CD14-positive monocyte (primary cell): ENCODE measurements around the gene TMEM151B. TPM values are rescaled to one million over a fixed set of nuclear protein-coding genes. Genes with fewer than 3 reads are reported as not detected.
A peak's percentile ranks its signal among the peaks of the same experiment; 100 is the strongest.

ENCODE experiments used
- DNase-seq, 3 donors: peaks; one replicate each; pipeline ENCODE4 v3.0.0-alpha.2; 2011 to 2022
- H2AFZ ChIP-seq: 2 replicates; pipeline ENCODE4 v1.6.0; 2012; ENCODE audit warnings: mild to moderate bottlenecking, low read depth, low read length, inconsistent platforms; ENCODE audit not compliant: insufficient read depth, poor library complexity, severe bottlenecking
- H3K27ac ChIP-seq, 2 donors: 1 replicate in 1 of 2; 2 replicates in 1 of 2; pipeline ENCODE4 v1.5.1; 2012 to 2013; ENCODE audit warnings: low read length in 2 of 2, control low read depth in 1 of 2, inconsistent platforms in 1 of 2, low read depth in 1 of 2, mild to moderate bottlenecking in 1 of 2
- H3K27me3 ChIP-seq, 2 donors: one replicate each; pipeline versions ENCODE4 v1.6.0 to v1.6.1; 2011 to 2013; ENCODE audit warnings: low read length in 2 of 2; ENCODE audit not compliant: control insufficient read depth in 2 of 2, insufficient read depth in 2 of 2
- H3K36me3 ChIP-seq, 2 donors: replicated peaks in 1 of 2; 1 replicate in 1 of 2; 2 replicates in 1 of 2; pipeline versions ENCODE4 v1.5.1 to v1.6.1; 2012 to 2013; ENCODE audit warnings: low read length in 2 of 2, control low read depth in 1 of 2, inconsistent platforms in 1 of 2, mild to moderate bottlenecking in 1 of 2; ENCODE audit not compliant: insufficient read depth in 2 of 2, control insufficient read depth in 1 of 2
- H3K4me1 ChIP-seq, 2 donors: 1 replicate in 1 of 2; 2 replicates in 1 of 2; pipeline versions ENCODE4 v1.5.1 to v1.6.1; 2012 to 2013; ENCODE audit warnings: low read length in 2 of 2, control low read depth in 1 of 2, inconsistent platforms in 1 of 2, mild to moderate bottlenecking in 1 of 2, moderate library complexity in 1 of 2; ENCODE audit not compliant: insufficient read depth in 2 of 2, control insufficient read depth in 1 of 2
- H3K4me2 ChIP-seq: replicated peaks from 2 replicates; pipeline ENCODE3; 2012; ENCODE audit warnings: low read length, moderate library complexity, mild to moderate bottlenecking; ENCODE audit not compliant: poor library complexity, severe bottlenecking; ENCODE audit errors: extremely low read depth
- H3K4me3 ChIP-seq, 3 experiments: fragments of 200-600 bp in 1 of 3; sonication (generic) in 1 of 3; replicated peaks in 1 of 3; 1 replicate in 2 of 3; 2 replicates in 1 of 3; pipeline ENCODE4 v1.5.1; 2011 to 2013; ENCODE audit warnings: low read length in 3 of 3, mild to moderate bottlenecking in 3 of 3, control low read depth in 2 of 3, low read depth in 2 of 3, inconsistent platforms in 1 of 3, moderate library complexity in 1 of 3
- H3K79me2 ChIP-seq: 2 replicates; pipeline ENCODE4 v1.6.0; 2012; ENCODE audit warnings: mild to moderate bottlenecking, control low read depth, inconsistent platforms, low read length, moderate library complexity; ENCODE audit not compliant: insufficient read depth
- H3K9ac ChIP-seq: 2 replicates; pipeline ENCODE4 v1.6.0; 2017; ENCODE audit warnings: low read length, mild to moderate bottlenecking; ENCODE audit not compliant: insufficient read depth, poor library complexity, severe bottlenecking
- H3K9me3 ChIP-seq, 2 donors: replicated peaks in 1 of 2; 1 replicate in 1 of 2; 2 replicates in 1 of 2; pipeline versions ENCODE4 v1.5.1 to v1.6.1; 2012 to 2013; ENCODE audit warnings: low read length in 2 of 2, control low read depth in 1 of 2; ENCODE audit not compliant: control insufficient read depth in 1 of 2, insufficient read depth in 1 of 2
- H4K20me1 ChIP-seq: 2 replicates; pipeline ENCODE4 v1.6.0; 2012; ENCODE audit warnings: mild to moderate bottlenecking, low read length, control low read depth, moderate library complexity; ENCODE audit not compliant: insufficient read depth
- H3K27ac Mint-ChIP-seq, 7 donors: one replicate each; pipeline ENCODE4 v1.8.0; 2020; ENCODE audit warnings: mild to moderate bottlenecking in 7 of 7, mixed read lengths in 7 of 7, moderate library complexity in 6 of 7, inconsistent platforms in 2 of 7
- H3K27me3 Mint-ChIP-seq, 3 donors: one replicate each; pipeline ENCODE4 v1.8.0; 2021 to 2022; ENCODE audit warnings: low read depth in 3 of 3, mild to moderate bottlenecking in 3 of 3, mixed read lengths in 3 of 3, moderate library complexity in 3 of 3, inconsistent platforms in 1 of 3
- H3K36me3 Mint-ChIP-seq, 2 donors: one replicate each; pipeline ENCODE4 v1.8.0; 2020; ENCODE audit warnings: mixed read lengths in 2 of 2, inconsistent platforms in 1 of 2, mild to moderate bottlenecking in 1 of 2
- H3K4me1 Mint-ChIP-seq: one replicate; pipeline ENCODE4 v1.8.0; 2020; ENCODE audit warnings: mild to moderate bottlenecking, mixed read lengths
- H3K4me3 Mint-ChIP-seq, 2 donors: one replicate each; pipeline ENCODE4 v1.8.0; 2020; ENCODE audit warnings: mild to moderate bottlenecking in 2 of 2, mixed read lengths in 2 of 2, moderate library complexity in 1 of 2
- H3K9me3 Mint-ChIP-seq, 7 donors: one replicate each; pipeline ENCODE4 v1.8.0; 2020 to 2022; ENCODE audit warnings: mixed read lengths in 7 of 7, mild to moderate bottlenecking in 6 of 7, moderate library complexity in 6 of 7, inconsistent platforms in 2 of 7
- CTCF ChIP-seq: fragments of 200-600 bp; IDR thresholded peaks from one replicate; pipeline ENCODE4 v1.8.0; 2022; ENCODE audit warnings: antibody characterized with exemption, mild to moderate bottlenecking
- WGBS: methylation state at CpG from one replicate; pipeline ENCODE4 v1.1.5; 2013; ENCODE audit warnings: missing lambda C conversion rate; ENCODE audit not compliant: insufficient coverage; 5-methylcytosine and 5-hydroxymethylcytosine counted together
- intact Hi-C, 2 donors: fragments of 100-400 bp; cut with micrococcal nuclease; formaldehyde crosslinking; loops; one replicate each; pipeline versions ENCODE4 v1.15.0 to v1.15.1; 2023
- polyA plus RNA-seq, 3 donors: library from polyadenylated mRNA; depleted of rRNA in 1 of 3; unstranded in 2 of 3; stranded (reverse) in 1 of 3; fragments of 300-500 nt in 2 of 3; fragments of >200 nt in 1 of 3; fragmentation: Illumina TruSeq in 2 of 3; gene quantifications; 1 replicate in 2 of 3; 2 replicates in 1 of 3; pipeline ENCODE4 v1.2.3, GENCODE V29; 2012 to 2021

Gene TMEM151B
- polyA plus RNA-seq, 3 donors, result not detected

GRCh38 chr6:44257753-44258324 is 12.4 kb upstream of the TMEM151B start:
- H3K27me3 Mint-ChIP-seq, result peaks cover 0 to 6% (median 2%) of the 10 kb centered on the region in 3 donors
- peaks cover 64% of the 10 kb centered on the region for H3K4me1 Mint-ChIP-seq

GRCh38 chr6:44258325-44258863 is 11.9 kb upstream of the TMEM151B start:
- peaks cover 0 to 6% (median 2%) of the 10 kb centered on the region in 3 donors for H3K27me3 Mint-ChIP-seq

More at GRCh38 chr6:44257753-44258324, 12.4 kb upstream of the TMEM151B start:
- H3K4me1 ChIP-seq, result peaks cover 35 to 59% of the 10 kb centered on the region in 2 donors
- peak overlapping the region; percentile 66 to 69 for H3K27ac ChIP-seq
- DNase-seq, result no peak
- H3K9ac ChIP-seq, result peak overlapping the region; percentile 77
- H3K27me3 ChIP-seq, result no peaks in the 10 kb centered on the region
- no peak overlapping the region for H2AFZ ChIP-seq
- H3K79me2 ChIP-seq, result peaks cover 31% of the 10 kb centered on the region
- Mint-ChIP-seq H3K9me3 (no peaks in the 10 kb centered on the region), H3K27ac (peak overlapping the region; percentile 83 to 97 (median 91)), H3K4me3 (peak overlapping the region; percentile 79 to 87), H3K36me3 (peaks cover 72 to 77% of the 10 kb centered on the region in 2 donors)
- H3K4me2 ChIP-seq, result peak overlapping the region; percentile 99
- no peaks in the 10 kb centered on the region for H3K9me3 ChIP-seq
- H3K4me3 ChIP-seq, result peak overlapping the region; percentile 24 to 85 (median 29)
- H4K20me1 ChIP-seq, result peaks cover 97% of the 10 kb centered on the region
- H3K36me3 ChIP-seq, result peaks cover 68 to 81% of the 10 kb centered on the region in 2 donors
- intact Hi-C loops, result loop anchor here (5.0 kb wide), 3 partner anchors 36 to 161 kb away; partner anchors contain the start of gene SLC29A1 (in 2 of the 2)
- peak; percentile 56 for TF ChIP-seq CTCF
- WGBS, result 33% methylated on average over 14 of the region's 15 CpGs

More at GRCh38 chr6:44258325-44258863, 11.9 kb upstream of the TMEM151B start:
- Histone ChIP-seq H3K4me2 (peak overlapping the region; percentile 99), H3K9ac (no peak overlapping the region), H3K9me3 (no peaks in the 10 kb centered on the region), H4K20me1 (peaks cover 97% of the 10 kb centered on the region), H2AFZ (no peak overlapping the region), H3K4me1 (peaks cover 41 to 64% of the 10 kb centered on the region in 2 donors), H3K79me2 (peaks cover 37% of the 10 kb centered on the region), H3K27ac (peak overlapping the region; percentile 66 to 69), H3K36me3 (peaks cover 63 to 76% of the 10 kb centered on the region in 2 donors), H3K4me3 (peak overlapping the region in 1 of 3 experiments; percentile 85), H3K27me3 (no peaks in the 10 kb centered on the region)
- peaks cover 66 to 76% of the 10 kb centered on the region in 2 donors for H3K36me3 Mint-ChIP-seq
- H3K9me3 Mint-ChIP-seq, result no peaks in the 10 kb centered on the region
- no peak for DNase-seq
- intact Hi-C loops, result loop anchor here (5.0 kb wide), 3 partner anchors 36 to 161 kb away; partner anchors contain the start of gene SLC29A1 (in 2 of the 2)
- peak overlapping the region; percentile 79 to 87 for H3K4me3 Mint-ChIP-seq
- H3K4me1 Mint-ChIP-seq, result peaks cover 67% of the 10 kb centered on the region
- peak overlapping the region; percentile 83 to 97 (median 91) for H3K27ac Mint-ChIP-seq
- 88% methylated on average over 9 of the region's 9 CpGs for WGBS
- no peak for TF ChIP-seq CTCF
